Stimulated activated CD4-positive, alpha-beta T cell treated with anti-CD3 and anti-CD28 coated beads, Interleukin-4, amount 100 ng/mL, for 24 hours (primary cell): ENCODE measurements around the gene TRABD.
"Not testable (repeated sequence)": the region's sequence is repeated elsewhere in the genome, so short reads cannot be mapped to it uniquely, and the experiment has no call there.

Experiments used
- DNase-seq: peaks from one replicate; pipeline ENCODE4 v3.0.0-alpha.2; 2020

Gene TRABD

GRCh38 chr22:50153056-50153755 is 32.5 kb upstream of the TRABD start:
- no peak for DNase-seq

- no peak for DNase-seq
Measured at GRCh38 chr22:50153756-50154140, 32.0 kb upstream of the TRABD start.

- DNase-seq = no peak
Measured at GRCh38 chr22:50157709-50158375, 27.9 kb upstream of the TRABD start.

- no peak for DNase-seq
Measured at GRCh38 chr22:50160947-50161346, 24.8 kb upstream of the TRABD start.

- no peak for DNase-seq
Measured at GRCh38 chr22:50161508-50162390, 24.0 kb upstream of the TRABD start.

- DNase-seq = no peak
Measured at GRCh38 chr22:50162391-50162956, 23.2 kb upstream of the TRABD start.

GRCh38 chr22:50165436-50166123 is 20.1 kb upstream of the TRABD start:
- no peak for DNase-seq

- no peak for DNase-seq
Measured at GRCh38 chr22:50167689-50168489, 17.8 kb upstream of the TRABD start.

- not testable (repeated sequence) for DNase-seq
Measured at GRCh38 chr22:50168490-50169180, 17.1 kb upstream of the TRABD start.

GRCh38 chr22:50169181-50169759 is 16.4 kb upstream of the TRABD start:
- DNase-seq = no peak

- peak; percentile 69 for DNase-seq
Measured at GRCh38 chr22:50169774-50170341, 15.9 kb upstream of the TRABD start.

GRCh38 chr22:50170453-50171318 is 15.0 kb upstream of the TRABD start, which contains the start of gene PANX2:
TSS of gene PANX2 (plus strand) at chr22:50170731. CDS start at chr22:50170731, 0 bp downstream.
- DNase-seq = no peak

- no peak for DNase-seq
Measured at GRCh38 chr22:50171319-50171964, 14.3 kb upstream of the TRABD start.

GRCh38 chr22:50171965-50172421 is 13.7 kb upstream of the TRABD start:
- DNase-seq = no peak

GRCh38 chr22:50173311-50173982 is 12.3 kb upstream of the TRABD start:
- no peak for DNase-seq

- DNase-seq = no peak
Measured at GRCh38 chr22:50173983-50174355, 11.7 kb upstream of the TRABD start.

GRCh38 chr22:50174382-50175190 is 11.1 kb upstream of the TRABD start:
- DNase-seq = no peak
